Inflammatory macrophage treated with lipopolysaccharide for 1 hour (primary cell): ENCODE results near the gene TPBGL.

Experiments
- DNase-seq, 2 donors: peaks; one replicate each; pipeline ENCODE4 v3.0.0-alpha.2; 2020 to 2022

The TPBGL gene

GRCh38 chr11:75214411-75214821, 26.2 kb upstream of the TPBGL start:
- DNase-seq, result peak; percentile 70 to 93

DNA sequence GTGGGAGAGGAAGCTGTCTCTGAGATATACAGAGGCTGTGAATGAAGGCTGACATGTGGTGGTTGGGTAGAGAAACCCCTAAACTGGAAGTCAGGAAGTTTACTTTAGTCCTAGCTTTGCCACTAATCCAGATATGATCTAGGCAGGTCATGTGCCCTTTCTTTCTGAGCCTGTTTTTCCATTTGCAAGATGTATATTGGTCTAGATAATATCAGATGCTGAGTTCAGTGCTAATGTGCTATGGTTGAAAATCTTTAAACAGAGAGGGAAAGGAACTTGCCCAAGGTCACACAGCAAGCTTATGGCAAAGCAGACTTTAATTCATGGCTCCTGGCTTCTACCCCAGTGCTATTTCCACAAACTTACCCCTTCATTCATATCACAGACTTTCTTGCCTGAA, 25.7 kb upstream of the TPBGL start:
- DNase-seq, result no peak

GRCh38 chr11:75219869-75220268, 20.7 kb upstream of the TPBGL start:
- DNase-seq, result no peak

GRCh38 chr11:75223954-75224643, 16.5 kb upstream of the TPBGL start:
- DNase-seq, result no peak

- DNase-seq, result no peak
Measured at GRCh38 chr11:75225794-75226193, 14.8 kb upstream of the TPBGL start.

GRCh38 chr11:75229466-75229865, 11.1 kb upstream of the TPBGL start:
- DNase-seq, result no peak

DNA sequence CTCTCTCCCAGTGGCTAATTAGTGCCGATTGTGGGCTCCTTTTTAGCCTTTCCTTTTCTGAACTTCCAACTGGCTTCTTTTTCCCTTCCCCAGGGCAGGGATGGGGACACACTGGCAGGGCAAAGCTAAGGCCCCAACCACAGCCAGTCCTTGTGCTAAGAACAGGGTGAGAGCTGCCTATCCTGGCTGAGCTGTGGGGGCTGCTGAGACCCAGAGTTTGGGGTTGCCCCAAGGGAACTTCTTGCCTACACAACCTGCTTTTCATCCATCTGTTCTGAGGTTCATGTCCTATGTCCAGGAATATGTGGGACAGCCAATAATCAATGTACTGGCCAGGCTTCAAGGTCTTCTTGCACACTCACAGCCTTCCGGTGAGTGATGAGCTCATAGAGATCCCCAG, 10.0 kb upstream of the TPBGL start:
- DNase-seq, result no peak

DNA sequence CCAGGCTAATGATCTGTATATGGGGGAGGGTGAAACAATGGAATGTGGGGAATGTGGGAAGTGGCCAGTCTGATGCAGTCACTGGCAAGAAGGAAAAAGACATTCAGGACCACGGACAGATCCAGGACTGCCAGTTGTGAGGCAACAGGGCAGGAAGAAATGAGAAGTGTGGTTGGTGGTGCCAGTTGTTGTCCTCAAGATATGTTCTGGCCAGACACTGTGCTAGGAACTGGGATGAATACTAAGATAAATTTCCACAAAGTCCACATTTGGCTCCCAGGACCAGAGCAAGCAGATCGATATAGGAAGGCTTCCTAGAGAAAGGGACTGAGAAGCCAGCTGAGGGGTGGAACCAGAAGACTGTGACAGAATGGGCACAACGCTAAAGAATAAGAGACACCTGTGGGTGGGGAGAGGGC, 6.8 kb upstream of the TPBGL start:
- peak; percentile 48 to 83 for DNase-seq

DNA sequence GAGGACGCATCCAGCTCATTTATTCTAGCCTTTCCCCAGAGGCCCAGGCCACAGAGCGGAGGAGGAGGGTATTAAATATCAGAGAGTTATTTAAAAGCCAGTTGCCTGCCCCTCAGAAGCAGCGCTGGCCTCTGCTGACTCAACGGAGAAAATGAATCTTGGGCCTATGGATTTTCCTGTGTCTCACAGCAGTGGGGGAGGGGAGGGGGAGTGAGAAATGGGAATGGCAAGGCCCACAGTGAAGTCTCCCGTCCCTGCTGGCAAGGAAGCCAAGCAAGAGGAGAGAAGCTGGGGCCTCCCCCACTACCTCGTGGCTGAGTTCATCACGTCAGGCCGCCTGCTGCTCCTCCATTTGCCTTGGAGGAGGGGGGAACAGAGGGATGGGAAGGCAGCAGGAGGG, 4.5 kb upstream of the TPBGL start:
- no peak for DNase-seq

DNA sequence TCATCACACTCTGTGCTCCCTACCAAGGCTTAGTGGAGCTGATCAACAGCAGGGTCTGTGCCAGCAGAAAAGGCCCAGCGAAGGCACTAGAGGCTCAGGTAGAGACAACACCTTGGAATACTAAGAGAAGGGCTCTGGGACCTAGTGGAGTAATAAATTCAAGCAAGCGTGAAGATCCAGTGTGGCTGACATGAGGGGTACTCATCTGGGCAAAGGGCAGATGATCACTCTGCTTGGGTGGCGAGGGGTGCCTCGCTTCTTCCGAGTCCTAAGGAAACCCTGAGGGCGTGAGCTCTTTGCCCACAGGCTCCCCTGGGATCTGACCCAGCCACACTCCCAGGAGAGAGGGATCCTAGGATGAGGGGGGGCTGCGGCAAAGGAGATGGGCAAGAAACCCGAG, 3.5 kb upstream of the TPBGL start:
- DNase-seq, result no peak

- DNase-seq, result no peak
Measured at GRCh38 chr11:75238595-75239440, 1.8 kb upstream of the TPBGL start.

DNA sequence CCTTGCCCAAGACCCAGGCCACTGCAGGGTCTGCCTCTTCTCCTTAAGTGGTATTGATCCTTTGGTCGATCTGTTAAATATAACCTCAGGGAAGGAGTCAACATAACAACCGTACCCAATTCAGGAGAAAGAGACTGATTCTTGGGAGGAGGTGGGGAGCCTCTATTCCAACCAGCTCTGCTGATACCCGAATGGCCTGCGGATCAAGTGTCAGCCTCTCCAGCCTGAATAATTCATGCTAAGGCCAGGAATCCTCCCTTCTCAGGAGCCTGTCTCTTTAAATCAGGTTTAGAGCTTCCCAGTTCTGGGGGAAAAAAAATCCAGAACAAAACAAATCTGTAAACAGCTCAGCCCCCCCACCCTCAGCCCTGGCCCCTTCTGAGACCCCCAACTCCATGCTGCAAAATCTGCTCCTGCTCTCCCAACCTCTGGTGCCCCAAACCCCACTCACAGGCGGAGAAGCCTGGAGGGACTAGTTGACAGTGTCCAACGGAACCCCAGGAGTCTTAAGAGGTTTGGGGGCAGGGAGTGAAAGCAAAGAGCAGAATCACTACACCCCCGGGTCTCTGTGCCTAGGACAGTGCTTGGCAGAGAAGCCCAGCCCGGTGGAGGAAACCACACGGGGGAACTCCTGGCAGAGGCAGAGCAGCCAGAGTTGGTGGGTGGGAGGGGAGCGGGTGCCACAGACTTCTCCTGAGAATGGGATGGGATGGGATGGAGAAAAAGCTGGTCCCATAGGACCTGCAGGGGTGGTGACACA, 863 bp upstream of the TPBGL start:
- DNase-seq, result no peak

DNA sequence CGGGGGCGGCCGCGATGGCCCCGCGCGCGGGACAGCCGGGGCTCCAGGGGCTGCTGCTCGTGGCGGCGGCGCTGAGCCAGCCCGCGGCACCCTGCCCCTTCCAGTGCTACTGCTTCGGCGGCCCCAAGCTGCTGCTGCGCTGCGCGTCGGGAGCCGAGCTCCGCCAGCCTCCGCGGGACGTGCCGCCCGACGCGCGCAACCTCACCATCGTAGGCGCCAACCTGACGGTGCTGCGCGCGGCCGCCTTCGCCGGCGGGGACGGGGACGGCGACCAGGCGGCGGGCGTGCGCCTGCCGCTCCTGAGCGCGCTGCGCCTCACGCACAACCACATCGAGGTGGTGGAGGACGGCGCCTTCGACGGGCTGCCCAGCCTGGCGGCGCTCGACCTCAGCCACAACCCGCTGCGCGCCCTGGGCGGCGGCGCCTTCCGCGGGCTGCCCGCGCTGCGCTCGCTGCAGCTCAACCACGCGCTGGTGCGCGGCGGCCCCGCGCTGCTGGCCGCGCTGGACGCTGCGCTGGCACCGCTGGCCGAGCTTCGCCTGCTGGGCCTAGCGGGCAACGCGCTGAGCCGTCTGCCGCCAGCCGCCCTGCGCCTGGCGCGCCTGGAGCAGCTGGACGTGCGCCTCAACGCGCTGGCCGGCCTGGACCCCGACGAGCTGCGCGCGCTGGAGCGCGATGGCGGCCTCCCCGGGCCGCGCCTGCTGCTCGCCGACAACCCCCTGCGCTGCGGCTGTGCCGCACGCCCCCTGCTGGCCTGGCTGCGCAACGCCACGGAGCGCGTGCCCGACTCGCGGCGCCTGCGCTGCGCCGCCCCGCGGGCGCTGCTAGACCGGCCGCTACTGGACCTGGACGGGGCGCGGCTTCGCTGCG, 697 bp downstream of the TPBGL start:
- DNase-seq, result peak; percentile 77 to 94

DNA sequence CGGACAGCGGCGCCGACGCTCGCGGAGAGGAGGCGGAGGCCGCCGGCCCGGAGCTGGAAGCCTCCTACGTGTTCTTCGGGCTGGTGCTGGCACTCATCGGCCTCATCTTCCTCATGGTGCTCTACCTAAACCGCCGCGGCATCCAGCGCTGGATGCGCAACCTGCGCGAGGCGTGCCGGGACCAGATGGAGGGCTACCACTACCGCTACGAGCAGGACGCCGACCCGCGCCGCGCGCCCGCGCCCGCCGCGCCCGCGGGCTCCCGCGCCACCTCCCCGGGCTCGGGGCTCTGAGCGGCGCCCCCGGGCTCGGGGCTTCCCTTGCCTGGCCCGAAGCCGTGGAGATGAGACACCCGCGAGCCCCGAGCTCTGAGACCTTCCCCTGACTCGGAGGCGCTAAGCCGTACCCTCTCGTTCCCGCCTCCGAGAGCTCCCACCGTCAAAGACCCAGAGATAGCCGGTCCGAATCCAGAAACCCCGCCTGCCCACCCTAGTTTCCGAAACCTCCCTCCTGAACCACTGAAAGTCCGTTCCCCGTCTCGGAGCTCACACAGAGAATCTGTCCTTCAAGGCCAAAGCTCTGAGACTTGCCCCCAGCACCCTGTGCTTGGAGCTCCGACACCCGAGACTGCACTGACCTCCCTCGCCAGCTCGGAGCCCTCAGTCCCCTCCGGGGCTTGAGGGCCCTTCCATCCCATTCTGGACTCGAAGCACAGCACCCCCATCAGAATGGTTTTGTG, 1.5 kb downstream of the TPBGL start:
- DNase-seq, result no peak

DNA sequence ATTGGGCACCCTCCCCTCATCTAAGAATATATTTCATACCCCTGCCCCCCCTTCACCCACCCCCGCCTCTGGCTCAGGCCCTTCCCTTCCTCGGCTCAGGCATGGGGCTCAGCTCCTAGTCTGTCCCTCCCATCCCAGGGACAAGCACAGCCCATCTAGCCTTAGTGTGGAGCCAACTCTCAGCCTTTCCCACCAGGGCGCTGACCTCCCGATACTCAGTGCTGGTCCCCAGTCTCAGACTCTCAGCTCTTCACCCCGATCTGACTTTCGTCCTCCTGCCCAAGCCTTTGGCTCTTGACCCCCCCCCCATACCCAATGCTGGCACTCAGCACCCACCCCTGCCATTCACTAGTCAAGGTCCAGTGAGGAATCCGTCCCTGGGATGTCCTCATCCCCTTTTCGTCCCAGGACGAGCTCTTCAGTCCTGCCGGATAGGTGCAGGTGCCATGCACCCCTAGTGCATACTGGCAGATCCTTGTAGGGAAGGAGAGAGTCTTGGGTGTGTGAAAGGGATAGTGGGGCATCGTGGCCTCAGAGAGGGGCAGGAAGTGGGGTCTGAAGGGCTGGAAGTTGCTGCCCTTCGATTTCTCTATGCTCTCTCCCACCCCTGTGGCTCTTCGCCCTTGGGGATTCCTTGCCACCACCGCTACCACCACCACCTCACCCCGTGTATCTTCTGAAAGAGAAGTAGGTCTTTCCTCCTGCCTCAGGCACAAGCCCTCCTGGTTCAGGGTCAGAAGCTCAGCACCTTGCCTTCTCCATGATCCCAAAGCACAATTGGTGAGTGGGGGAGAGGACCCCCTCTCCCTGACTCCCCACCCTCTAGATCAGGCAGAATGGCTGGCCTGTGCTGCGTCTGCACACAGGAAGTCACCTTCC, 2.4 kb downstream of the TPBGL start:
- no peak for DNase-seq

DNA sequence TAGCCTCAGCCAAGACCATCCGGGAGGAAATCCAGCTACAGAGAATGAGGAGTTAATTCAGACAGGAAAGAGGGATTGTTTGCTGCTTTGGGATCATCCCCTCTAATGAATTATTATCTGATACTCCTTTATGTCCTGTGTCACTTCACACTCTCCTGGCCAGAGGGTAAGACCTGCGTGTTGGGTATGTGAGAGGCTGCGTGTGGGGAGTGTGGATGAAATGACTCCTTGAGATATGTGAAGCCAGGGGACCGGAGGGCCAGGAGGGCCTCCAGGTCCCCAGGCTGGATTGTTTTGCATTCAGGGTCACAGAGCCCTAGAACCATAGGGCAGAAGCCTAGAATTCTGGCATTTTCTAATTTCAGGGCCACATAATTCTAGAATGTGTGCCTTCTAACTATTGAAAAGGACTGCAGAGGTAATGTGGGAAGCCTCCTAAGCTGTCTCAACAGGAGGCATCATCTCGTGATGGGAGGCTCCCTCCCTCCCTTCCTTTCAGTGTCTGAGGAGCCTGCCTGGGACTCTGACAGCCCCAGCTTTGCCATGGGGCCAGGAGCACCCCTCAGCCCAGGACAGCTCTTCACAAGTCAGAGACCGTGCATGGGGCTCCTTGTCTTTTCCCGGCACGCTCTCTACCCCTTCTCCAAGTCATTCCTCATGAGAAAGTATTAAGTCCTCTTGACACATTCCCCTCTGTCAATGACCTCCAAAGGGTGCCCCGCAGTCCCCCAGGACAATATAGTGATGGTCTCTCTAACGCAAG, 3.7 kb downstream of the TPBGL start:
- DNase-seq, result no peak

DNA sequence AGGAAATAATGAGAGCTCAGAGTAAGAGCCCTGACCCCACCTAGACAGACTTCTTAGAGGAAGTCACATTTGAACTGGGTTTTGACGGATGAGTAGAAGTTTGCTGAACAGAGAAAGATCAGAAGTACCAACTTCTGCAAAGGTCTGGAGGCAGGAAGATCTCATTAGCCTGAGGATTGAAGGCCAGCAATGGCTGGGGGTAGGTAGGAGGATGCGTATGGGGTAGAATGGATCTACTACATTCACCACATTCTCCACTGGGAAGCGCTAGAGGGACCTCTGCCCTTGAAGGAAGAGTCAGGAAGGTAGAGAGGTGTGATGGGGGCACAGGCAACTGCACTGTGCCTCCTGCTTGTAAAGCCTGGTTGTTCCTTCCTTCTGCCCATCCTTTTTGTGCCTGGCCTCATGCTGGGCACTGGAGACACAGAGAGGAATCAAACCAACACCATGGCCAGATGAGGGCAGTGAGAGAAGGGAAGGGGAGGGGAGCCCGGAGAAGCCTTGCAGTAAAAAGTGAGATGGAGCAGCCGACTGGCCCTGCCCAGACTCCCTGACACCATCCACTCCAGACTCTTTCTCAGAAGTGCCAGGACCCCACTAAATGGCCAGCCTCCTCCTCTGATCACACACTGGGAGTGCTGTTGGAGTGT, 4.9 kb downstream of the TPBGL start:
- DNase-seq, result no peak

DNA sequence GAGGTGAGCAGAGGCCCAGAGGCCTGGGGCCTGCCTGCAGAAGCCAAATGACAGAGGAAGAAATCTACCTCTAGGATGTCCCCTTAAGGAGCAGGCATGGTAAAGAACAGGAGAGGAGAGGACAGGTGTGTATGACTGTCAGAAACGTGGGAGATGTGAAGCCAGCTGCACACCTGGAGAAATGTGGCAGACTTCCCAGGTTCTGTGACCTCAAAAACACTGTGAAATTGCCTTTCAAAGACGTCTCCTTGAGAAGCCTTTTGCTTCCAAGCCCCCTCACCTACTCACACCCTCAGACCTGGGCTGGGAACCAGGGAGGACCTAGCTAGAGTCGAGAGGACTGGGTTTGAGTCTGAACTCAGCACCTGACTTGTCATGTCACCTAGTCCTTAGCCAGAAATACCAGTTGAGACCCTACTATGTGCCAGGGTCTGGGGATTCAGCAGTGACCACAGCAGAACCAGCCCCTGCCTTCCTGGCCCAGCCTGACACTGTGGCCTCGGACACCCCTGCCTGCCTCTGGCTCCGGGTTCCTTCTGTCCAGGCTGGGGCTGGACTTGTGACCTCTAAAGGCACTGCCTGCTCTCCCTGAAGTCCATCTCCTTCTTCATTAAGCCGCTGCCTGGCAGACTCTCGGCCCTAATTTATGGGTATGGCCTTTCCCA, 5.6 kb downstream of the TPBGL start:
- no peak for DNase-seq
